NCI-H2107 treated with DMSO at 0.1 percent for 48 hours (cell line): Measurements from ENCODE around the gene FAM50A.
"Not testable (repeated sequence)": the region's sequence is repeated elsewhere in the genome, so short reads cannot be mapped to it uniquely, and the experiment has no call there.

Source experiments
- DNase-seq: peaks from one replicate; lab custom pipeline; 2025; ENCODE audit not compliant: unreplicated experiment; lab: John Stamatoyannopoulos, UW

FAM50A gene

GRCh38 chrX:154443992-154444754 is at the start of gene FAM50A:
Gene FAM50A, plus strand, starts transcription at chrX:154444141. Its CDS starts 95 bp downstream, at chrX:154444236.
- DNase-seq, result peak; percentile 26

- DNase-seq, result not testable (repeated sequence)
Observed at GRCh38 chrX:154396363-154396762, 47.6 kb upstream of the FAM50A start.

GRCh38 chrX:154396973-154397887 is 46.7 kb upstream of the FAM50A start:
- DNase-seq, result peak; percentile 30

GRCh38 chrX:154397888-154398667 is 45.9 kb upstream of the FAM50A start, which contains the start of gene RPL10:
Gene RPL10, plus strand, starts transcription at chrX:154398377. Its CDS starts 143 bp downstream, at chrX:154398520.
- DNase-seq, result peak; percentile 94

- DNase-seq, result peak; percentile 43
Observed at GRCh38 chrX:154398668-154399526, 45.0 kb upstream of the FAM50A start.

- DNase-seq, result no peak
Observed at GRCh38 chrX:154399527-154400368, 44.2 kb upstream of the FAM50A start.

- not testable (repeated sequence) for DNase-seq
Observed at GRCh38 chrX:154400369-154400817, 43.5 kb upstream of the FAM50A start.

- DNase-seq, result no peak
Observed at GRCh38 chrX:154401045-154401799, 42.7 kb upstream of the FAM50A start.

- DNase-seq, result no peak
Observed at GRCh38 chrX:154401918-154402621, 41.9 kb upstream of the FAM50A start.

- DNase-seq, result no peak
Observed at GRCh38 chrX:154402622-154403127, 41.3 kb upstream of the FAM50A start.

- DNase-seq, result no peak
Observed at GRCh38 chrX:154403192-154403591, 40.7 kb upstream of the FAM50A start.

- no peak for DNase-seq
Observed at GRCh38 chrX:154403858-154404257, 40.1 kb upstream of the FAM50A start.

GRCh38 chrX:154404625-154405192 is 39.2 kb upstream of the FAM50A start:
- no peak for DNase-seq

- no peak for DNase-seq
Observed at GRCh38 chrX:154408659-154409221, 35.2 kb upstream of the FAM50A start.

GRCh38 chrX:154409222-154409871 is 34.6 kb upstream of the FAM50A start, which contains the start of gene DNASE1L1:
Gene DNASE1L1, minus strand, starts transcription at chrX:154409254. Its CDS starts 3,686 bp downstream, at chrX:154405568.
- no peak for DNase-seq

GRCh38 chrX:154411981-154412340 is 32.0 kb upstream of the FAM50A start:
- no peak for DNase-seq
